ENCODE data around the gene ZNF107. TPM values are rescaled to one million over a fixed set of nuclear protein-coding genes. Genes with fewer than 3 reads are reported as not detected.

ZNF107 gene
- total and polyA plus RNA-seq, 2 donors (not counting 3 experiments of a cell fraction or from before 2014, with no cell fraction given) = 0.77 to 5.8 TPM

DNA sequence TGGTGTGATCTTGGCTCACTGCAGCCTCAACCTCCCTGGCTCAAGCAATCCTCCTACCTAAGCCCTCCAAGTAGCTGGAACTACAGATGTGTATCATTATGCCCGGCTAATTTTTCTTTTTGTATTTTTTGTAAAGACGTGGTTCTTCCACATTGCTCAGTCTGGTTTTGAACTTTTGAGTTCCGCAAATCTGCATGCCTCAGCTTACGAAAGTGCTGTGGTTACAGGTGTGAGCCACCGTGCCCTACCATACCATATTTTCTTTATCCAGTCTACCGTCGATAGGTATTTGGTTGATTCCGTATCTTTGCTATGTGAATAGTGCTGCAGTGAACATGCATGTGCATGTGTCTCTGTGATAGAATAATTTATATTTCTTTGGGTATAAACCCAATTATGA, 6.5 kb downstream of the ZNF107 start:
- Histone ChIP-seq H3K4me1 (ENCODE audit: control insufficient read depth, extremely low read depth, insufficient read depth, low read length) (no peaks in the 10 kb centered on the region), H2AFZ (ENCODE audit: low read depth, low read length) (no peak overlapping the region), H3K27ac (ENCODE audit: insufficient read depth, low read depth, low read length) (no peak overlapping the region), H4K20me1 (replicated peaks; ENCODE audit: control insufficient read depth, extremely low read depth, insufficient read depth, low read length) (no peaks in the 10 kb centered on the region), H3K9me3 (replicated peaks; ENCODE audit: control insufficient read depth, insufficient read depth, low read length) (no peaks in the 10 kb centered on the region), H3K9me1 (replicated peaks; ENCODE audit: control insufficient read depth, extremely low read depth, insufficient read depth, low read length) (no peaks in the 10 kb centered on the region), H3K9ac (replicated peaks; ENCODE audit: extremely low read depth, insufficient read depth, low read length) (no peak overlapping the region), H3K4me2 (ENCODE audit: insufficient read depth, low read length) (no peak overlapping the region), H3K4me3 (replicated peaks in 1 of 3; ENCODE audit: insufficient read depth in 1 of 3, low read depth in 1 of 3, low read length in 3 of 3) (no peak overlapping the region), H3K27me3 (ENCODE audit: control insufficient read depth in 2 of 2, insufficient read depth in 2 of 2, low read length in 2 of 2) (no peaks in the 10 kb centered on the region), H3K79me2 (ENCODE audit: control insufficient read depth, insufficient read depth, low read length) (peaks cover 63% of the 10 kb centered on the region), H3K36me3 (ENCODE audit: control insufficient read depth in 2 of 2, extremely low read depth in 1 of 2, insufficient read depth in 2 of 2, low read length in 2 of 2) (peaks cover 0 to 6% of the 10 kb centered on the region in 2 experiments)
- ChIA-PET POLR2A (no interaction called here), CTCF (no interaction called here)
- DNase-seq (ENCODE audit: low read depth, low spot score) (no peak), FAIRE-seq (no peak)
- intact Hi-C loops (cut with micrococcal nuclease) = no loop called here
- TF ChIP-seq POLR2AphosphoS5 (IDR thresholded peaks at IDR 0.05; ENCODE audit: insufficient read depth, low read depth, low read length) (no peak), MYC (IDR thresholded peaks at IDR 0.05; ENCODE audit: low read depth, low read length) (no peak)
- BruUV-seq (replicated peaks) = no TSS peak
- dilution Hi-C loops (cut with MboI; ENCODE audit: extremely low pct_ligation_motif_present, low sequenced_read_pairs) = no loop called here

DNA sequence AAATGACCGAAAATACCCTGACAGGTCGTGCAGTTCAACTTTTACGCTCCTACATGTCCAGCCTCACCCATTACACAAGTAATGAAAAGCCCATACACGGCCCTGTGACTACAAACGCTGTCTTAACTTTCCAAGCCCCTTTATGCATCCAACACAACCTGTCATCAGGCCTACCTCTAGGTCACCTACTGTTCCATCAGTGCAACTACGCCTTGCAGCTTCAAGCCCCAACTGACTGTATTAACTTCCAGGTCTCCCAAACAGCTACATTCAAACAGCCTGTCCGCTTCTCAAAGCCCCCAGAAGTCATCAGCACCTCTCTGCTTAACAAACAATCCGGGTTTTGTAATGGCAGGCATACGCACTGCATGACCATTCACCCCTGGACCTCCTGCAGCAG, 19.2 kb downstream of the ZNF107 start:
- H3K36me3 ChIP-seq (ENCODE audit: control insufficient read depth in 2 of 2, extremely low read depth in 1 of 2, insufficient read depth in 2 of 2, low read length in 2 of 2) = peaks cover 4 to 31% of the 10 kb centered on the region in 2 experiments
- no peak overlapping the region for H3K4me3 ChIP-seq (replicated peaks in 1 of 3; ENCODE audit: insufficient read depth in 1 of 3, low read depth in 1 of 3, low read length in 3 of 3)
- no peak for FAIRE-seq

More for the DNA sequence above, 19.2 kb downstream of the ZNF107 start:
- dilution Hi-C loops (cut with MboI; ENCODE audit: extremely low pct_ligation_motif_present, low sequenced_read_pairs) = no loop called here
- Histone ChIP-seq H3K4me2 (ENCODE audit: insufficient read depth, low read length) (no peak overlapping the region), H2AFZ (ENCODE audit: low read depth, low read length) (no peak overlapping the region), H3K79me2 (ENCODE audit: control insufficient read depth, insufficient read depth, low read length) (peaks cover 5% of the 10 kb centered on the region), H3K9me3 (replicated peaks; ENCODE audit: control insufficient read depth, insufficient read depth, low read length) (no peaks in the 10 kb centered on the region), H3K9me1 (replicated peaks; ENCODE audit: control insufficient read depth, extremely low read depth, insufficient read depth, low read length) (no peaks in the 10 kb centered on the region), H3K27me3 (ENCODE audit: control insufficient read depth in 2 of 2, insufficient read depth in 2 of 2, low read length in 2 of 2) (no peaks in the 10 kb centered on the region), H3K9ac (replicated peaks; ENCODE audit: extremely low read depth, insufficient read depth, low read length) (no peak overlapping the region), H3K27ac (ENCODE audit: insufficient read depth, low read depth, low read length) (no peak overlapping the region), H4K20me1 (replicated peaks; ENCODE audit: control insufficient read depth, extremely low read depth, insufficient read depth, low read length) (no peaks in the 10 kb centered on the region), H3K4me1 (ENCODE audit: control insufficient read depth, extremely low read depth, insufficient read depth, low read length) (no peaks in the 10 kb centered on the region)
- no TSS peak for BruUV-seq (replicated peaks)
- DNase-seq (ENCODE audit: low read depth, low spot score) = no peak
- TF ChIP-seq POLR2AphosphoS5 (IDR thresholded peaks at IDR 0.05; ENCODE audit: insufficient read depth, low read depth, low read length) = no peak
- TF ChIP-seq, protein P1, sequence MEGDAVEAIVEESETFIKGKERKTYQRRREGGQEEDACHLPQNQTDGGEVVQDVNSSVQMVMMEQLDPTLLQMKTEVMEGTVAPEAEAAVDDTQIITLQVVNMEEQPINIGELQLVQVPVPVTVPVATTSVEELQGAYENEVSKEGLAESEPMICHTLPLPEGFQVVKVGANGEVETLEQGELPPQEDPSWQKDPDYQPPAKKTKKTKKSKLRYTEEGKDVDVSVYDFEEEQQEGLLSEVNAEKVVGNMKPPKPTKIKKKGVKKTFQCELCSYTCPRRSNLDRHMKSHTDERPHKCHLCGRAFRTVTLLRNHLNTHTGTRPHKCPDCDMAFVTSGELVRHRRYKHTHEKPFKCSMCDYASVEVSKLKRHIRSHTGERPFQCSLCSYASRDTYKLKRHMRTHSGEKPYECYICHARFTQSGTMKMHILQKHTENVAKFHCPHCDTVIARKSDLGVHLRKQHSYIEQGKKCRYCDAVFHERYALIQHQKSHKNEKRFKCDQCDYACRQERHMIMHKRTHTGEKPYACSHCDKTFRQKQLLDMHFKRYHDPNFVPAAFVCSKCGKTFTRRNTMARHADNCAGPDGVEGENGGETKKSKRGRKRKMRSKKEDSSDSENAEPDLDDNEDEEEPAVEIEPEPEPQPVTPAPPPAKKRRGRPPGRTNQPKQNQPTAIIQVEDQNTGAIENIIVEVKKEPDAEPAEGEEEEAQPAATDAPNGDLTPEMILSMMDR (IDR thresholded peaks at IDR 0.05; ENCODE audit: extremely low read depth in 1 of 2, insufficient read depth in 1 of 2, low read depth in 1 of 2, low read length in 2 of 2) = no peak
- TF ChIP-seq, protein P2, sequence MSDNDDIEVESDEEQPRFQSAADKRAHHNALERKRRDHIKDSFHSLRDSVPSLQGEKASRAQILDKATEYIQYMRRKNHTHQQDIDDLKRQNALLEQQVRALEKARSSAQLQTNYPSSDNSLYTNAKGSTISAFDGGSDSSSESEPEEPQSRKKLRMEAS (IDR thresholded peaks at IDR 0.05; ENCODE audit: insufficient read depth, insufficient read length) = no peak
- no peak for TF ChIP-seq JUN (IDR thresholded peaks at IDR 0.05; ENCODE audit: borderline replicate concordance, insufficient read depth, insufficient read length, low read depth)
- TF ChIP-seq EZH2 (IDR thresholded peaks at IDR 0.05; ENCODE audit: borderline replicate concordance, low read depth, low read length, severe bottlenecking) = no peak
- no peak for TF ChIP-seq POLR2A (IDR thresholded peaks at IDR 0.05; ENCODE audit: low read depth, low read length)
- no peak for TF ChIP-seq FOS (IDR thresholded peaks at IDR 0.05; ENCODE audit: borderline replicate concordance, insufficient read depth, low read length)
- CTCF ChIA-PET = no interaction called here
- POLR2A ChIA-PET = no interaction called here
- intact Hi-C loops (cut with micrococcal nuclease) = no loop called here
